ENCODE data around the gene HOXD10.

HOXD10 gene

DNA sequence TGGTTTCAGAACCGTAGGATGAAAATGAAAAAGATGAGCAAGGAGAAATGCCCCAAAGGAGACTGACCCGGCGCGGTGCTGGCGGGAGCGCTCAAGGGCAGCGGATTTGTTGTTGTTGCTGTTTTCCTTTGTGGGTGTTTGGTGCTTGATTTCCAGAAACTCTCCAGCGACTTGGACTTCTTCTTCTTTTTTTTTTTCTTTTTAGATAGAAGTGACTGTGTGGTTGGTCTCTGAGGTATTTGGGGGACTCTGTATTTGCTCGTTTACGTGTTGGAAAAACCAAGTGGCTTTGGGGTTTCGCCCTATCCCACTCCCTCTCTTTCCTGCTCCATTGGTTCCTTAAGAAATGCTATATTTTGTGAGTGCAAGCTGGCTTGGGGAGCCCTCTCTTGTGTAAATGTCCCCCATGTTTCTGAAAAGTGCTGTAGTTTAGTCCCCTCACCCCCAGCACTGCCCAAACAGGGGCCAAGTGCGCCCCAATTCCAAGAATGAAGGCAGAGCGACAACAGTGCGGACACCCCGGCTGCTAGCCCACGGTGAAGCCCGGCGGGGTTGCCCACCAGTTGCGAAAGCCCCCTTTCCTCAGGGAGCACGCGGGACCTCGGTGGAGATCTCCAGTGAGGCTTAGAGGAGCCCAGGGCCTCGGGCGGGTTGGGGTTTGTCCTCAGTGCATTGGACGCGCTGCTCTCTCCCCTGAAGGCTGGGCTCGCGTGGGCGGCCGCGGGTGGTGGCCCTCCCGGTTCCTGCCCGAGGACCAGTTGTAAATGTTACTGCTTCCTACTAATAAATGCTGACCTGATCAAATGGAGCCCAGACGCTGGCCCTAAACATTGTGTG, 7.8 kb downstream of the HOXD10 start:
- H4K20me1 ChIP-seq (ENCODE audit: insufficient read depth, low read length): no peaks in the 10 kb centered on the region
- H3K79me2 ChIP-seq (ENCODE audit: low read length): no peaks in the 10 kb centered on the region
- no peak for TF ChIP-seq CTCF (IDR thresholded peaks at IDR 0.05; ENCODE audit: low read depth, low read length)
- no peak for TF ChIP-seq EZH2phosphoT487 (IDR thresholded peaks at IDR 0.05; ENCODE audit: low read depth)
- H3K4me3 ChIP-seq (ENCODE audit: low read length): no peak overlapping the region
- H3K9ac ChIP-seq (ENCODE audit: low read length): no peak overlapping the region
- H3K4me1 ChIP-seq (ENCODE audit: low read length): no peaks in the 10 kb centered on the region
- no peak overlapping the region for H3K27ac ChIP-seq (ENCODE audit: low read length)
- H3K4me2 ChIP-seq (ENCODE audit: low read length): no peak overlapping the region
- H2AFZ ChIP-seq (ENCODE audit: low read depth, low read length): no peak overlapping the region
- H3K9me3 ChIP-seq (ENCODE audit: insufficient read depth, low read length): no peaks in the 10 kb centered on the region
- H3K27me3 ChIP-seq (ENCODE audit: low read depth, low read length): no peaks in the 10 kb centered on the region
- H3K36me3 ChIP-seq (replicated peaks; ENCODE audit: low read depth, low read length): no peaks in the 10 kb centered on the region

DNA sequence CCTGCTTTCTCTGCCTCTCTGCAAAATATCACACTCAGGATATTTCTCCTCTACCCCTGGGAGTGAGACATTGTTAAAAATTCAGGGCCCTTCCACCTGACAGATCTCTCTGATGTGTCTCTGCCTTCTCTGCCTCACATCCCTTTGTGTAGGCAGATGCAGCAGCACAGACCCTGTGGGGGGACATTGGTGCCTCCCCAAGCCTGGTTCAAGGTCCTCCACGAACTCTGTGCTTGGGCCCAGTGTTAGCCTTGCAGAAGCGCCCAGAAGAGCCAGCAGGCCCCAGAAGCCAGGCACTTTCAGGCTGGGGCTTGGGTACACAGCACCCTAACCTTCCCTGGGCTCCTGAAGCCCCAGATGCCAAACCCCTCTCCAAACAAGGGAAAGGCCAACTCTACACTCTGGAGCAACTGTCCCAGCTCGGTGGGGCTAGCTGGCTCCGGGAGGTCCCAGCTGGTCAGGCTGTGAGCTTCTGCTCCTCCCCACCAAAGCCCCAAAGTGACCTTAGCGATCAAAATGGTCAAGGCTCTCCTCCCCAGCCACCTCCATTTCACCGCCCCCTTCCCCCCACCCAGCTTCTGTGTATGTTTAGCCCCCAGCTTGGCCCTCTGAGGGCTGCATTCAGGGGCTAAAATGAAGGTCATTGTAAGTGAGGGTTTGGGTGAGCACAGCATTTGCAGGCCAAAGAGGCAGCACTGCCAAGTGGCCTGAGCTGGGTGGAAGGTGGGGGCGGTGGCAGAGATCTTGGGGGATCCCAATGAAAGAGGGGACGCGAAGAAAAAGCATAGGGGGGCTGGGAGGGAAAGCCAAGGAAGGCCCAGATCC, 8.6 kb downstream of the HOXD10 start:
- Histone ChIP-seq H3K27ac (ENCODE audit: low read length) (no peak overlapping the region), H4K20me1 (ENCODE audit: insufficient read depth, low read length) (no peaks in the 10 kb centered on the region), H3K9ac (ENCODE audit: low read length) (no peak overlapping the region), H3K27me3 (ENCODE audit: low read depth, low read length) (no peaks in the 10 kb centered on the region), H3K4me1 (ENCODE audit: low read length) (no peaks in the 10 kb centered on the region), H3K79me2 (ENCODE audit: low read length) (no peaks in the 10 kb centered on the region), H3K4me3 (ENCODE audit: low read length) (no peak overlapping the region), H3K9me3 (ENCODE audit: insufficient read depth, low read length) (no peaks in the 10 kb centered on the region), H3K4me2 (ENCODE audit: low read length) (no peak overlapping the region), H3K36me3 (replicated peaks; ENCODE audit: low read depth, low read length) (no peaks in the 10 kb centered on the region), H2AFZ (ENCODE audit: low read depth, low read length) (no peak overlapping the region)
- no peak for TF ChIP-seq CTCF (IDR thresholded peaks at IDR 0.05; ENCODE audit: low read depth, low read length)
- no peak for TF ChIP-seq EZH2phosphoT487 (IDR thresholded peaks at IDR 0.05; ENCODE audit: low read depth)

GRCh38 chr2:176125772-176126054, 9.1 kb downstream of the HOXD10 start:
- no peaks in the 10 kb centered on the region for H3K27me3 ChIP-seq (ENCODE audit: low read depth, low read length)
- no peaks in the 10 kb centered on the region for H3K79me2 ChIP-seq (ENCODE audit: low read length)
- no peaks in the 10 kb centered on the region for H3K4me1 ChIP-seq (ENCODE audit: low read length)
- no peak overlapping the region for H2AFZ ChIP-seq (ENCODE audit: low read depth, low read length)
- no peak overlapping the region for H3K9ac ChIP-seq (ENCODE audit: low read length)
- no peaks in the 10 kb centered on the region for H4K20me1 ChIP-seq (ENCODE audit: insufficient read depth, low read length)
- no peak for TF ChIP-seq CTCF (IDR thresholded peaks at IDR 0.05; ENCODE audit: low read depth, low read length)
- TF ChIP-seq EZH2phosphoT487 (IDR thresholded peaks at IDR 0.05; ENCODE audit: low read depth): no peak
- H3K4me3 ChIP-seq (ENCODE audit: low read length): no peak overlapping the region
- H3K9me3 ChIP-seq (ENCODE audit: insufficient read depth, low read length): no peaks in the 10 kb centered on the region
- H3K4me2 ChIP-seq (ENCODE audit: low read length): no peak overlapping the region
- H3K36me3 ChIP-seq (replicated peaks; ENCODE audit: low read depth, low read length): no peaks in the 10 kb centered on the region
- no peak overlapping the region for H3K27ac ChIP-seq (ENCODE audit: low read length)

Measured in OCI-LY3 (cell line).